Measurements from ENCODE around the gene BNC2.

The BNC2 gene

DNA sequence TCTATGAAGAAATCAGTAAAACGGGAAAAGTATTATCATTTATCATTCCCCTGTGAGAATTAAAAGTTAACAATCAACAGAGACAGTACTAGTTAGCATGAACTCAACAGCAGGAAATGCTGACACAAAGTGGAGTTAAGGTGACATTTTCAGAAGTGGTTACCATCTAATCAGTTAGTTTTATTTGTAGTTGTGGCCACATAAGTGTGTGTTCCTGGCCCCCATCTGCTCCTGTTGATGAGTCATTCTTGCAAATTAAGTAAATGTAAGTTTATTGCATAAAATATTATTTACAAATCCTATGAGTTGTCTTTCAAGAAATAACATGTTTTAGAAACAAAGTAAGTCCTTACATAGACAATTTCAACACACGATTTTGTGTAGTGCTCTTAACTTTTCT, 8.9 kb upstream of the BNC2 start:
- TF ChIP-seq, protein P1, sequence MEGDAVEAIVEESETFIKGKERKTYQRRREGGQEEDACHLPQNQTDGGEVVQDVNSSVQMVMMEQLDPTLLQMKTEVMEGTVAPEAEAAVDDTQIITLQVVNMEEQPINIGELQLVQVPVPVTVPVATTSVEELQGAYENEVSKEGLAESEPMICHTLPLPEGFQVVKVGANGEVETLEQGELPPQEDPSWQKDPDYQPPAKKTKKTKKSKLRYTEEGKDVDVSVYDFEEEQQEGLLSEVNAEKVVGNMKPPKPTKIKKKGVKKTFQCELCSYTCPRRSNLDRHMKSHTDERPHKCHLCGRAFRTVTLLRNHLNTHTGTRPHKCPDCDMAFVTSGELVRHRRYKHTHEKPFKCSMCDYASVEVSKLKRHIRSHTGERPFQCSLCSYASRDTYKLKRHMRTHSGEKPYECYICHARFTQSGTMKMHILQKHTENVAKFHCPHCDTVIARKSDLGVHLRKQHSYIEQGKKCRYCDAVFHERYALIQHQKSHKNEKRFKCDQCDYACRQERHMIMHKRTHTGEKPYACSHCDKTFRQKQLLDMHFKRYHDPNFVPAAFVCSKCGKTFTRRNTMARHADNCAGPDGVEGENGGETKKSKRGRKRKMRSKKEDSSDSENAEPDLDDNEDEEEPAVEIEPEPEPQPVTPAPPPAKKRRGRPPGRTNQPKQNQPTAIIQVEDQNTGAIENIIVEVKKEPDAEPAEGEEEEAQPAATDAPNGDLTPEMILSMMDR (IDR thresholded peaks at IDR 0.05; ENCODE audit: poor library complexity, severe bottlenecking) = no peak
- Histone ChIP-seq H3K27ac (ENCODE audit: poor library complexity, severe bottlenecking) (no peak overlapping the region), H3K4me1 (ENCODE audit: insufficient read depth, poor library complexity, severe bottlenecking) (no peaks in the 10 kb centered on the region), H3K9me3 (ENCODE audit: severe bottlenecking) (no peaks in the 10 kb centered on the region), H3K36me3 (ENCODE audit: low read depth) (no peaks in the 10 kb centered on the region), H3K4me3 (ENCODE audit: severe bottlenecking) (no peak overlapping the region), H3K27me3 (ENCODE audit: insufficient read depth, poor library complexity, severe bottlenecking) (no peaks in the 10 kb centered on the region)
- ATAC-seq (ENCODE audit: low read depth) (no peak), DNase-seq (ENCODE audit: low spot score) (no peak)

DNA sequence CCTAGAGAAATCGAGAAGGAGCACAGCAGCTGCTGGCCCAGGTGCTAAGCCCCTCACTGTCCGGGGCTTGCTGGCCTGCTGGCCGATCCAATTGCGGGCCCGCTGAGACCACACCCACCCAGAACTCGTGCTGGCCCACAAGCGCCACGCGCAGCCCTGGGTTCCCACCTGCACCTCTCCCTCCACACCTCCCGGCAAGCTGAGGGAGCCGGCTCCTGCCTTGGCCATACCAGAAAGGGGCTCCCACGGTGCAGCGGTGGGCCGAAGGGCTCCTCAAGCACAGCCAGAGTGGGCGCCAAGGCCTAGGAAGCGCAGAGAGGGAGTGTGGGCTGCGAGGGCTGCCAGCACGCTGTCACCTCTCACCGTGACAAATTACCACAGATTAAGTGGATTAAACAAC, 6.8 kb upstream of the BNC2 start:
- no peak overlapping the region for H3K4me3 ChIP-seq (ENCODE audit: severe bottlenecking)
- no peak overlapping the region for H3K27ac ChIP-seq (ENCODE audit: poor library complexity, severe bottlenecking)
- TF ChIP-seq, protein P1 (IDR thresholded peaks at IDR 0.05; ENCODE audit: poor library complexity, severe bottlenecking) = no peak
- no peaks in the 10 kb centered on the region for H3K4me1 ChIP-seq (ENCODE audit: insufficient read depth, poor library complexity, severe bottlenecking)
- H3K27me3 ChIP-seq (ENCODE audit: insufficient read depth, poor library complexity, severe bottlenecking) = no peaks in the 10 kb centered on the region
- DNase-seq (ENCODE audit: low spot score) (no peak), ATAC-seq (ENCODE audit: low read depth) (no peak)
- H3K36me3 ChIP-seq (ENCODE audit: low read depth) = no peaks in the 10 kb centered on the region
- no peaks in the 10 kb centered on the region for H3K9me3 ChIP-seq (ENCODE audit: severe bottlenecking)

DNA sequence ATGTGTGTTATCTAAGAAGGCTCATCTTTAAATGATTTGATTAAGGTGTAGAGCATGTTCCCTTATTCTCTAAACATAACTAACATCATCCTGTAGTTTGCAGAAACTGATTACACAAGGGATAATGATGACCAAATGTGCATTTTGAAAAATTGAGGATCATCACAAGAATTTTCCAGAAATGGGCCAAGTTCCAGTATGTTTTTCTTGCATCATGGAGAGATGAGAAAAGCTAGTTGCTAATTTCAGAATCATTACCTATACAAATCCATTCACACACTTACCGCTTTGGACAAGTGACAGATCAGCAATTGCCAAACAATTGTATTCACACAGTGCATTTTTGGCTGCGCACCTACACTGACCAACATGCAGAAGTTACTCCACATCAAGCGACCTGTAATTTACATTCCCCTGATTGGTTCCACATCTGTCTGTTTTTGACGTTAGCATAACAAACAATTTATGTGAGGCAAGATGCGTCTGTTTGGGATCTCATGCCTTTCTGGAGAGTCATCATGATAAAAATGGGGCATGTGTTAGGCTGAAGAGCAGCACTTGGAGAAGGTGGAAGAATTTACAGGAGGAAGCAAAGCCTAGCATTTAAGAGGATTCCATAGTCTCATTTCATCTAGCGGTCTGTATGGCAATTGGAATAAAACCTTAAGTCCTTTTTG, 2.8 kb upstream of the BNC2 start:
- H3K27me3 ChIP-seq (ENCODE audit: insufficient read depth, poor library complexity, severe bottlenecking) = peaks cover 14% of the 10 kb centered on the region
- ATAC-seq (ENCODE audit: low read depth) (no peak), DNase-seq (ENCODE audit: low spot score) (no peak)
- no peaks in the 10 kb centered on the region for H3K36me3 ChIP-seq (ENCODE audit: low read depth)
- no peak overlapping the region for H3K4me3 ChIP-seq (ENCODE audit: severe bottlenecking)
- no peak overlapping the region for H3K27ac ChIP-seq (ENCODE audit: poor library complexity, severe bottlenecking)
- H3K9me3 ChIP-seq (ENCODE audit: severe bottlenecking) = no peaks in the 10 kb centered on the region
- TF ChIP-seq, protein P1 (IDR thresholded peaks at IDR 0.05; ENCODE audit: poor library complexity, severe bottlenecking) = no peak
- H3K4me1 ChIP-seq (ENCODE audit: insufficient read depth, poor library complexity, severe bottlenecking) = peaks cover 2% of the 10 kb centered on the region

DNA sequence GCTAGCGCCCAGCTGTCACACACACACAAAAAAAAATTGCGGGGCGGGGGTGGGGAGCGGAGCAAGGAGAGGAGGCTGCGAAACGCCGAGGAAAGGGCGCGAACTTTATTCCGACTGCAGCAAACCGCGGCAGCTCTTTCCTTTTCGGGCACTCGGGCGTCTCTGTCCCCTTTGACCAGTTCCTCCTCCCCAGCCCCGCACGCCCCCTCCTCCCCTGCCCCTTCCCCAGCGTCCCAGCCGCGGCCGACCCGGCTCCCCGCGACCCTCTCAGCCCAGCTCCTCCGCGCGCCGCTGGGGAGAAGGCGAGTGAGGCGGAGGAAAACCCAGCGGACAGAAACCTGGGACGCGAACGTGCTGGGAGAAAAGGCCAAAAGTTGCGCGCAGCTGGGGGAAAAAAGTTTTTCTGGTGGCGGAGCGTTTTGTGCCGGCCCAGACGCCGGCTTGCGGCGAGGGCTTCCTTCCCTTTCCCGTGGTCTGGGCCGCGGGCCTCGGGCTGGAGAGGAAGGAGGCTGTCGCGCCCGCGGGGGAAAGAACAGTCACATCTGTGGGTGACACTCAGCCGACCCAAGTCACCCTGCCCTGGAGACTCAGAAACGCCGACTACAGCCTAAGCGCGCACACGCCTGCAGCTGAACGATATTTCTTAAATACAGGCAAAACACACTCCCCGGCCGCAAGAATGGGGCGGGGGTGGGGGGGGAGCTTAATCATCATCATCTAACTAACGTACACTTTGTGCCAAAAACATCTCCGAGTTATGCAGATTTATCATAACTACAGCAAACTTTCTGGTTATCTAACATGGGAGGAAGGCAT, 1.1 kb upstream of the BNC2 start:
- peaks cover 19% of the 10 kb centered on the region for H3K27me3 ChIP-seq (ENCODE audit: insufficient read depth, poor library complexity, severe bottlenecking)
- no peaks in the 10 kb centered on the region for H3K36me3 ChIP-seq (ENCODE audit: low read depth)
- H3K4me1 ChIP-seq (ENCODE audit: insufficient read depth, poor library complexity, severe bottlenecking) = peaks cover 9% of the 10 kb centered on the region
- H3K27ac ChIP-seq (ENCODE audit: poor library complexity, severe bottlenecking) = no peak overlapping the region
- H3K4me3 ChIP-seq (ENCODE audit: severe bottlenecking) = peak overlapping the region; percentile 44
- TF ChIP-seq, protein P1 (IDR thresholded peaks at IDR 0.05; ENCODE audit: poor library complexity, severe bottlenecking) = no peak
- H3K9me3 ChIP-seq (ENCODE audit: severe bottlenecking) = no peaks in the 10 kb centered on the region
- DNase-seq (ENCODE audit: low spot score) = no peak
- peak; percentile 62 for ATAC-seq (ENCODE audit: low read depth)

Data from RWPE2 (cell line).